Midbrain (tissue), 1 donor: ENCODE measurements around the gene PGAP6.

Experiments used
- DNase-seq: peaks from one replicate; lab custom pipeline; 2025; lab: John Stamatoyannopoulos, UW

PGAP6 gene

GRCh38 chr16:330741-331140, 51.0 kb downstream of the PGAP6 start:
- DNase-seq = no peak

GRCh38 chr16:325375-326145, 56.2 kb downstream of the PGAP6 start:
- no peak for DNase-seq

DNA sequence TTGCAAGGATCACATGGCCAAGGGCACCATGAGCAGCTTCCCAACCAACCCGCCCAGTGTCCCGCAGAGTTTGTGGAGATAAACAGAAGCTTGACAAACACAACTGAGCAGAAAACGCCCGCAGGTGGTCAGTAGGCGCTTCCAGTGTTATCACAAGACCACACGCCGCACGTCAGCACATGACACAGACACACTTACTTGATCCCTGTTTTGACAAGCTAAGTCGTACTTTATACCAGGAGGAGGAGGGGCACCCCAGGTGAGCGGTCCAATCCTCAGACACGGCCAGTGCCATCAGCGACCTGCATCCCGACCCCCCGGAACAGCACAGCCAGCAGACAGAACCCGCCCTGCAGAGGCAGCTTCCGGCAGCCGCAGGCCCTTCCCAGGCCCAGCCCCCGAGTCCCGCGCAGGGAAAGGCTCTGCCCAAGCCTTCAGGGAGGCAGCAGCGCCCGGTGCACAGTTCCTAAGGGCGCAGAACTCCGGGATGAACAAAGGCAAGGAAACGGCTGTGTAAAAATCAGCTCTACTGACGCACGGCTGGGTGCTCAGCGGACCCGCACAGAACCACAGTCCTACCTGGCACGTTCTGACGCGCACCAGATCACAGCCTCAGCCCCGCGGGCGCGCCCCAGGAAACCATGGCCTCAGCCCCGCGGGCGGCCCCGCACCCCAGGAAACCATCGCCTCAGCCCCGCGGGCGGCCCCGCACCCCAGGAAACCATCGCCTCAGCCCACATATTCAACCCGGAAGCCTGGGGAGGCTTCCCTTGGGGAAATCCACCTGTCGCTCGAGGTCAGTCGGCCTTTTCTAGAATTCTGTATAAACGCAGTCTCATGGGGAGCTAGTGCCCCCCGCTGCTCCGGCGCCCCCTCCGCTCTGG, 57.1 kb downstream of the PGAP6 start:
- no peak for DNase-seq

DNA sequence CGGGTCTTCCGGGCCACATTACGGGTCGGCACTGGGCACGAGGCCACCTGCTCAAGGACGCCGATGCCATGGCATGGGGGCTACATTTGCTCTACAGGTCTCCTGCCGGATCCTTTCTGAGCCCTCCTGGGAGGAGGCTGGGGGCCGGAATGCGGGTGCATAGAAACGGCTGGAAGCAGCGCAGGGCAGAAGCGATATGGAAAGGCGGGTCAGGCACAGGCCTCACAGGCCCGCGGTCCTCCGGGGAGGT, 57.7 kb downstream of the PGAP6 start:
- DNase-seq = no peak

DNA sequence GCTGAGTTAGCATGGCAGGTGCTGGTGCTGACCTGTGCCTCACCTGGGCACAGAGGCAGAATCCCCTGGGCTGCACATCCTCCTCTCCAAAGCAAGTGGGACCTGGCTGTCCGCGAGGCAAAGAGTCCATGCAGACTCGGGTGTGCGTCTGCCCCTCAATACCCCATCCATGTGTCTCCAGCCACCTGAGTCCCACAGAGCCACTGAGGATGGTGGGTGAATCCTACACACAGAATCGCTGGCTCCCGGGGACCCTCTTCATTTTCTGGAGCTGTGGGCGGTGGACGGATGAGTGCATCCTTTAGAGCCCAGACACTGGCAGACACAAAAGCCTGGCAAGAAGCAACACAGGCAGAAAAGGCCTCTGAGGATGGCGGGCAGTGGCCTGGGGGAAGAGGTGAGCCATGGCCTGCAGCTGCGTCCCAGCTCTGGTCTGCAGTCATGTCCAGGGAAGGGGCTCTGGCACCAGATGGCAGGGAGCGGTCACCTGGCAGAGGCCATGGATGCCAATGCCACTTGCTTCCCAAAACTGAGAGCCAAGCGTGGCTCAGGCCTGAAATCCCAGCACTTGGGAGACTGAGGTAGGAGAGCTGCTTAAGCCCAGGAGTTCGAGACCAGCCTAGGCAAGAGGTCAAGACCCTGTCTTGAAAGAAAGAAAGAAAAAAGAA, 59.2 kb downstream of the PGAP6 start:
- no peak for DNase-seq

GRCh38 chr16:321532-321931, 60.2 kb downstream of the PGAP6 start:
- no peak for DNase-seq
